K562 (cell line): ENCODE results near the gene PACS1. TPM values are rescaled to one million over a fixed set of nuclear protein-coding genes. Genes with fewer than 3 reads are reported as not detected.

Source experiments
- CXXC5 ChIP-seq: fragments of 250-450 bp; sonication (Bioruptor Pico); IDR thresholded peaks from 2 replicates; pipeline ENCODE4 v1.8.0; 2022; ENCODE audit warnings: inconsistent platforms, mild to moderate bottlenecking, moderate library complexity
- DMBX1 ChIP-seq: fragments of 250-450 bp; sonication (Bioruptor Pico); IDR thresholded peaks from 2 replicates; pipeline ENCODE4 v1.8.0; 2022; ENCODE audit warnings: inconsistent platforms, mild to moderate bottlenecking, moderate library complexity, borderline replicate concordance
- FIP1L1 ChIP-seq: fragments of 200-400 bp; formaldehyde crosslinking; IDR thresholded peaks from 2 replicates; pipeline ENCODE4 v1.6.1; 2018; ENCODE audit warnings: mild to moderate bottlenecking, low read depth, low read length; ENCODE audit not compliant: poor library complexity, severe bottlenecking
- JUND ChIP-seq, 2 experiments: IDR thresholded peaks; 2 replicates in 1 of 2; 3 replicates in 1 of 2; pipeline ENCODE4 v1.6.1; 2011; ENCODE audit warnings: borderline replicate concordance in 2 of 2, low read depth in 2 of 2, low read length in 2 of 2, improper control_type of control experiment in 1 of 2, missing biosample characterization in 1 of 2, missing genetic modification characterization in 1 of 2, missing genetic modification reagents in 1 of 2
- KLF16 ChIP-seq: IDR thresholded peaks from 2 replicates; pipeline ENCODE4 v1.6.1; 2016; ENCODE audit warnings: antibody characterized with exemption
- MEIS2 ChIP-seq: fragments of 450-650 bp; IDR thresholded peaks from 2 replicates; pipeline ENCODE4 v1.6.1; 2014; ENCODE audit warnings: mild to moderate bottlenecking; ENCODE audit not compliant: partially characterized antibody
- NFE2L1 ChIP-seq: fragments of 450-650 bp; IDR thresholded peaks from 2 replicates; pipeline ENCODE4 v1.6.1; 2016; ENCODE audit warnings: missing genetic modification characterization, low read depth, mild to moderate bottlenecking, missing compliant biosample characterization, moderate library complexity, borderline replicate concordance
- NR1H2 ChIP-seq: sonication (generic); formaldehyde crosslinking; IDR thresholded peaks from 2 replicates; pipeline ENCODE4 v1.4.0; 2020; ENCODE audit warnings: mild to moderate bottlenecking, missing genetic modification reagents
- PCBP2 ChIP-seq: fragments of 200-400 bp; formaldehyde crosslinking; IDR thresholded peaks from 2 replicates; pipeline ENCODE4 v1.6.1; 2018; ENCODE audit warnings: low read length, low read depth, mild to moderate bottlenecking, moderate library complexity; ENCODE audit not compliant: poor library complexity, severe bottlenecking
- PPARD ChIP-seq: fragments of 250-450 bp; sonication (Bioruptor Pico); IDR thresholded peaks from 2 replicates; pipeline ENCODE4 v1.8.0; 2022; ENCODE audit warnings: inconsistent platforms, mild to moderate bottlenecking, moderate library complexity
- TBP ChIP-seq: optimal IDR thresholded peaks from 2 replicates; pipeline ENCODE3; 2011; ENCODE audit warnings: low read depth, low read length, improper control_type of control experiment
- YY1 ChIP-seq, 3 experiments: IDR thresholded peaks; 2 replicates each; pipeline ENCODE4 v1.6.1; 2011; ENCODE audit warnings: low read length in 2 of 3, mild to moderate bottlenecking in 2 of 3, moderate library complexity in 2 of 3, borderline replicate concordance in 1 of 3, control low read depth in 1 of 3, low read depth in 1 of 3; ENCODE audit not compliant: insufficient read depth in 3 of 3, insufficient replicate concordance in 2 of 3, control insufficient read depth in 1 of 3, insufficient read length in 1 of 3; ENCODE audit errors: extremely low read depth in 1 of 3
- ZFX ChIP-seq: sonication (generic); formaldehyde crosslinking; IDR thresholded peaks from 2 replicates; pipeline ENCODE4 v1.8.0; 2022; ENCODE audit warnings: mild to moderate bottlenecking, missing genetic modification reagents, moderate library complexity
- ZNF124 ChIP-seq: sonication (generic); formaldehyde crosslinking; IDR thresholded peaks from 2 replicates; pipeline ENCODE4 v1.8.1; 2022; ENCODE audit warnings: missing genetic modification reagents
- polyA plus RNA-seq, 8 experiments: library from polyadenylated mRNA; depleted of rRNA in 4 of 8; stranded (reverse) in 5 of 8; unstranded in 3 of 8; fragments of >200 nt; fragmentation: Nextera tagmentation in 2 of 8; fragmentation: Illumina TruSeq in 1 of 8; extraction: Ambion mirVana in 2 of 8; extraction: Trizol in 1 of 8; gene quantifications; 2 replicates each; pipeline versions ENCODE4 v1.2.1 to v1.2.3, GENCODE V29; 2011 to 2014; ENCODE audit warnings: inconsistent platforms in 1 of 8, missing spikeins in 1 of 8
- total RNA-seq, 7 experiments: library from RNA; depleted of rRNA in 6 of 7; stranded (reverse); fragments of >200 nt in 6 of 7; fragmentation: Illumina TruSeq in 2 of 7; extraction: Trizol in 2 of 7; gene quantifications; 2 replicates each; pipeline versions ENCODE4 v1.2.1 to v1.2.3, GENCODE V29; 2011 to 2021; ENCODE audit warnings: low replicate concordance in 1 of 7
- TF ChIP-seq, protein P1 (sequence below): fragments of 250-450 bp; sonication (Bioruptor Pico); IDR thresholded peaks from 2 replicates; pipeline ENCODE4 v1.9.0; 2021; ENCODE audit warnings: mild to moderate bottlenecking, inconsistent platforms
- TF ChIP-seq, protein P2 (sequence below): fragments of 200-400 bp; formaldehyde crosslinking; IDR thresholded peaks from 2 replicates; pipeline ENCODE4 v1.6.1; 2017; ENCODE audit warnings: mild to moderate bottlenecking, low read depth, low read length, moderate library complexity
- TF ChIP-seq, protein P3 (sequence below): fragments of 450-650 bp; IDR thresholded peaks from 2 replicates; pipeline ENCODE4 v1.6.1; 2018; ENCODE audit not compliant: partially characterized antibody

Gene PACS1
- total and polyA plus RNA-seq, 9 of the 15 experiments (the other 6 are each of a cell fraction or from before 2014, with no cell fraction given): 0.34 to 28.1 (median 8.5) TPM

DNA sequence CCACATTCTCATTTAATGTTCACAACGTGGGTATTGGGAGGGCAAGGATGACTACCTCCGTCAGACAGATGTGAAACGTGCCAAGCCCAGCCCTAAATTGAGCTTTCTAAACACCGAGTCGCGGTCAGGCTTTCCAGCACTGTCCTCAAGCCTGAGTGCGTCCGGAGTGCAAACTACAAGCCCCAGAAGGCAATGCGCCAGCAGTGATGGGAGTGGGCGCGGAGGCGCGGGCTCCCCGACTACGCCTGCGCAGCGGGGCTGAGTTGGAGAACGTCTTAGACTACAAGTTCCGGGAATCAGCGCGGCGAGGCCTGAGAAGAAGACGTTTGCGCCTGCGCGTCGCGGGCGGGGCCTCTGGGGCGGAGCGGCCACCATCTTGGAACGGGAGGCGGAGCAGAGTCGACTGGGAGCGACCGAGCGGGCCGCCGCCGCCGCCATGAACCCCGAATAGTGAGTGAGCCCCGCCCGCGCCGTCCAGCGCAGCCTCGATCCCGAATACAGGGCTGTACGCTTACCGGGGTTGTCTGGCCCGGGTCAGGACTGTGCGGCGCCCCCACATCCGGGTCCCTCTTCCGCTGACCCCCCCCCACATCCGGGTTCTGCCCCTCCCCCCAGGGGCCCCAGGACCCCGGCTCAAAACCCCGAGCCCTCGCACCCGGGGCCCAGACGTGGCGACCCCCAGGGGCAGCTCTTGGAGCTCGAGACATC, 198.3 kb downstream of the PACS1 start, which contains the start of gene RAB1B (continued):
- TF ChIP-seq KLF16 (no peak), ZNF124 (CRISPR knock-in tag) (no peak), TBP (peak; percentile 58), DMBX1 (CRISPR knock-in tag) (no peak), YY1 (IDR thresholded peaks at IDR 0.05; ENCODE audit: borderline replicate concordance in 1 of 3, control insufficient read depth in 1 of 3, extremely low read depth in 1 of 3, insufficient read depth in 3 of 3, insufficient read length in 1 of 3, insufficient replicate concordance in 2 of 3, low read depth in 1 of 3, low read length in 2 of 3) (peak; percentile 69 to 97 (median 93)), NFE2L1 (tag) (no peak), JUND (IDR thresholded peaks at IDR 0.05; ENCODE audit: borderline replicate concordance, low read depth, low read length) (0 out of 2 replicates have a peak, but pooled peaks have one; percentile 16), JUND (tag; IDR thresholded peaks at IDR 0.05; ENCODE audit: borderline replicate concordance, low read depth, low read length) (no peak), PCBP2 (no peak), MEIS2 (peak; percentile 89), PPARD (CRISPR knock-in tag) (no peak), NR1H2 (CRISPR knock-in tag) (0 out of 2 replicates have a peak, but pooled peaks have one; percentile 43), FIP1L1 (peak; percentile 55), ZFX (CRISPR knock-in tag) (peak; percentile 37), CXXC5 (peak; percentile 33)
- TF ChIP-seq, protein P1, sequence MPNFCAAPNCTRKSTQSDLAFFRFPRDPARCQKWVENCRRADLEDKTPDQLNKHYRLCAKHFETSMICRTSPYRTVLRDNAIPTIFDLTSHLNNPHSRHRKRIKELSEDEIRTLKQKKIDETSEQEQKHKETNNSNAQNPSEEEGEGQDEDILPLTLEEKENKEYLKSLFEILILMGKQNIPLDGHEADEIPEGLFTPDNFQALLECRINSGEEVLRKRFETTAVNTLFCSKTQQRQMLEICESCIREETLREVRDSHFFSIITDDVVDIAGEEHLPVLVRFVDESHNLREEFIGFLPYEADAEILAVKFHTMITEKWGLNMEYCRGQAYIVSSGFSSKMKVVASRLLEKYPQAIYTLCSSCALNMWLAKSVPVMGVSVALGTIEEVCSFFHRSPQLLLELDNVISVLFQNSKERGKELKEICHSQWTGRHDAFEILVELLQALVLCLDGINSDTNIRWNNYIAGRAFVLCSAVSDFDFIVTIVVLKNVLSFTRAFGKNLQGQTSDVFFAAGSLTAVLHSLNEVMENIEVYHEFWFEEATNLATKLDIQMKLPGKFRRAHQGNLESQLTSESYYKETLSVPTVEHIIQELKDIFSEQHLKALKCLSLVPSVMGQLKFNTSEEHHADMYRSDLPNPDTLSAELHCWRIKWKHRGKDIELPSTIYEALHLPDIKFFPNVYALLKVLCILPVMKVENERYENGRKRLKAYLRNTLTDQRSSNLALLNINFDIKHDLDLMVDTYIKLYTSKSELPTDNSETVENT (CRISPR knock-in tag): peak; percentile 47; the same call in 1 of the 2 replicates
- TF ChIP-seq, protein P2, sequence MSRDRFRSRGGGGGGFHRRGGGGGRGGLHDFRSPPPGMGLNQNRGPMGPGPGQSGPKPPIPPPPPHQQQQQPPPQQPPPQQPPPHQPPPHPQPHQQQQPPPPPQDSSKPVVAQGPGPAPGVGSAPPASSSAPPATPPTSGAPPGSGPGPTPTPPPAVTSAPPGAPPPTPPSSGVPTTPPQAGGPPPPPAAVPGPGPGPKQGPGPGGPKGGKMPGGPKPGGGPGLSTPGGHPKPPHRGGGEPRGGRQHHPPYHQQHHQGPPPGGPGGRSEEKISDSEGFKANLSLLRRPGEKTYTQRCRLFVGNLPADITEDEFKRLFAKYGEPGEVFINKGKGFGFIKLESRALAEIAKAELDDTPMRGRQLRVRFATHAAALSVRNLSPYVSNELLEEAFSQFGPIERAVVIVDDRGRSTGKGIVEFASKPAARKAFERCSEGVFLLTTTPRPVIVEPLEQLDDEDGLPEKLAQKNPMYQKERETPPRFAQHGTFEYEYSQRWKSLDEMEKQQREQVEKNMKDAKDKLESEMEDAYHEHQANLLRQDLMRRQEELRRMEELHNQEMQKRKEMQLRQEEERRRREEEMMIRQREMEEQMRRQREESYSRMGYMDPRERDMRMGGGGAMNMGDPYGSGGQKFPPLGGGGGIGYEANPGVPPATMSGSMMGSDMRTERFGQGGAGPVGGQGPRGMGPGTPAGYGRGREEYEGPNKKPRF: no peak
- TF ChIP-seq, protein P3, sequence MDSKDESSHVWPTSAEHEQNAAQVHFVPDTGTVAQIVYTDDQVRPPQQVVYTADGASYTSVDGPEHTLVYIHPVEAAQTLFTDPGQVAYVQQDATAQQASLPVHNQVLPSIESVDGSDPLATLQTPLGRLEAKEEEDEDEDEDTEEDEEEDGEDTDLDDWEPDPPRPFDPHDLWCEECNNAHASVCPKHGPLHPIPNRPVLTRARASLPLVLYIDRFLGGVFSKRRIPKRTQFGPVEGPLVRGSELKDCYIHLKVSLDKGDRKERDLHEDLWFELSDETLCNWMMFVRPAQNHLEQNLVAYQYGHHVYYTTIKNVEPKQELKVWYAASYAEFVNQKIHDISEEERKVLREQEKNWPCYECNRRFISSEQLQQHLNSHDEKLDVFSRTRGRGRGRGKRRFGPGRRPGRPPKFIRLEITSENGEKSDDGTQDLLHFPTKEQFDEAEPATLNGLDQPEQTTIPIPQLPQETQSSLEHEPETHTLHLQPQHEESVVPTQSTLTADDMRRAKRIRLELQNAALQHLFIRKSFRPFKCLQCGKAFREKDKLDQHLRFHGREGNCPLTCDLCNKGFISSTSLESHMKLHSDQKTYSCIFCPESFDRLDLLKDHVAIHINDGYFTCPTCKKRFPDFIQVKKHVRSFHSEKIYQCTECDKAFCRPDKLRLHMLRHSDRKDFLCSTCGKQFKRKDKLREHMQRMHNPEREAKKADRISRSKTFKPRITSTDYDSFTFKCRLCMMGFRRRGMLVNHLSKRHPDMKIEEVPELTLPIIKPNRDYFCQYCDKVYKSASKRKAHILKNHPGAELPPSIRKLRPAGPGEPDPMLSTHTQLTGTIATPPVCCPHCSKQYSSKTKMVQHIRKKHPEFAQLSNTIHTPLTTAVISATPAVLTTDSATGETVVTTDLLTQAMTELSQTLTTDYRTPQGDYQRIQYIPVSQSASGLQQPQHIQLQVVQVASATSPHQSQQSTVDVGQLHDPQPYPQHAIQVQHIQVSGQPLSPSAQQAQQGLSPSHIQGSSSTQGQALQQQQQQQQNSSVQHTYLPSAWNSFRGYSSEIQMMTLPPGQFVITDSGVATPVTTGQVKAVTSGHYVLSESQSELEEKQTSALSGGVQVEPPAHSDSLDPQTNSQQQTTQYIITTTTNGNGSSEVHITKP: peak; percentile 76
